GM19351 (cell line): ENCODE measurements around the gene NOL3.

ENCODE experiments used
- ATAC-seq: cut with Tn5 transposase; IDR thresholded peaks from one replicate; pipeline ENCODE4 v1.9.1; 2021; ENCODE audit warnings: mild to moderate bottlenecking, moderate library complexity; ENCODE audit not compliant: unreplicated experiment

Gene NOL3

GRCh38 chr16:67204076-67204475, 33.7 kb downstream of the NOL3 start:
- ATAC-seq = no peak

GRCh38 chr16:67206129-67206837, 35.9 kb downstream of the NOL3 start:
- no peak for ATAC-seq

- no peak for ATAC-seq
These were observed 36.5 kb downstream of the NOL3 start for GRCh38 chr16:67206838-67207248.

GRCh38 chr16:67207249-67208091, 37.1 kb downstream of the NOL3 start:
- ATAC-seq = no peak

GRCh38 chr16:67208154-67208896, 38.0 kb downstream of the NOL3 start:
- no peak for ATAC-seq

- ATAC-seq = no peak
These were observed 39.2 kb downstream of the NOL3 start for GRCh38 chr16:67209565-67209964.

GRCh38 chr16:67210069-67210937, 40.0 kb downstream of the NOL3 start:
- ATAC-seq = no peak

- no peak for ATAC-seq
These were observed 41.3 kb downstream of the NOL3 start for GRCh38 chr16:67211674-67212073.

GRCh38 chr16:67212766-67213165, 42.4 kb downstream of the NOL3 start:
- no peak for ATAC-seq

- no peak for ATAC-seq
These were observed 43.1 kb downstream of the NOL3 start for GRCh38 chr16:67213197-67214019.

GRCh38 chr16:67215706-67216105, 45.4 kb downstream of the NOL3 start:
- ATAC-seq = no peak

- no peak for ATAC-seq
These were observed 46.5 kb downstream of the NOL3 start for GRCh38 chr16:67216612-67217490.

- ATAC-seq = no peak
These were observed 53.7 kb downstream of the NOL3 start for GRCh38 chr16:67223992-67224391.
